ENCODE results near the gene KCNJ5.

Gene KCNJ5

GRCh38 chr11:128940603-128941002, 49.4 kb downstream of the KCNJ5 start:
- Mint-ChIP-seq H3K9me3 (no peaks in the 10 kb centered on the region), H3K27me3 (ENCODE audit: low read depth) (peaks cover 38% of the 10 kb centered on the region), H3K4me3 (no peak overlapping the region), H3K36me3 (ENCODE audit: low read depth) (no peaks in the 10 kb centered on the region), H3K4me1 (peaks cover 52% of the 10 kb centered on the region), H3K27ac (no peak overlapping the region)
- TF ChIP-seq, protein P1, sequence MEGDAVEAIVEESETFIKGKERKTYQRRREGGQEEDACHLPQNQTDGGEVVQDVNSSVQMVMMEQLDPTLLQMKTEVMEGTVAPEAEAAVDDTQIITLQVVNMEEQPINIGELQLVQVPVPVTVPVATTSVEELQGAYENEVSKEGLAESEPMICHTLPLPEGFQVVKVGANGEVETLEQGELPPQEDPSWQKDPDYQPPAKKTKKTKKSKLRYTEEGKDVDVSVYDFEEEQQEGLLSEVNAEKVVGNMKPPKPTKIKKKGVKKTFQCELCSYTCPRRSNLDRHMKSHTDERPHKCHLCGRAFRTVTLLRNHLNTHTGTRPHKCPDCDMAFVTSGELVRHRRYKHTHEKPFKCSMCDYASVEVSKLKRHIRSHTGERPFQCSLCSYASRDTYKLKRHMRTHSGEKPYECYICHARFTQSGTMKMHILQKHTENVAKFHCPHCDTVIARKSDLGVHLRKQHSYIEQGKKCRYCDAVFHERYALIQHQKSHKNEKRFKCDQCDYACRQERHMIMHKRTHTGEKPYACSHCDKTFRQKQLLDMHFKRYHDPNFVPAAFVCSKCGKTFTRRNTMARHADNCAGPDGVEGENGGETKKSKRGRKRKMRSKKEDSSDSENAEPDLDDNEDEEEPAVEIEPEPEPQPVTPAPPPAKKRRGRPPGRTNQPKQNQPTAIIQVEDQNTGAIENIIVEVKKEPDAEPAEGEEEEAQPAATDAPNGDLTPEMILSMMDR (IDR thresholded peaks at IDR 0.05; ENCODE audit: unreplicated experiment in 3 of 3) = no peak

- Mint-ChIP-seq H3K27ac (no peak overlapping the region), H3K4me3 (no peak overlapping the region), H3K36me3 (ENCODE audit: low read depth) (no peaks in the 10 kb centered on the region), H3K27me3 (ENCODE audit: low read depth) (peaks cover 39% of the 10 kb centered on the region), H3K9me3 (no peaks in the 10 kb centered on the region), H3K4me1 (peaks cover 52% of the 10 kb centered on the region)
- TF ChIP-seq, protein P1 (IDR thresholded peaks at IDR 0.05; ENCODE audit: unreplicated experiment in 3 of 3) = no peak
Observed at GRCh38 chr11:128941110-128941509, 50.0 kb downstream of the KCNJ5 start.

- TF ChIP-seq, protein P1 (IDR thresholded peaks at IDR 0.05; ENCODE audit: unreplicated experiment in 3 of 3) = no peak
- no peaks in the 10 kb centered on the region for H3K9me3 Mint-ChIP-seq
- H3K27ac Mint-ChIP-seq = no peak overlapping the region
- no peak overlapping the region for H3K4me3 Mint-ChIP-seq
- H3K36me3 Mint-ChIP-seq (ENCODE audit: low read depth) = no peaks in the 10 kb centered on the region
- peaks cover 46% of the 10 kb centered on the region for H3K4me1 Mint-ChIP-seq
- peaks cover 35% of the 10 kb centered on the region for H3K27me3 Mint-ChIP-seq (ENCODE audit: low read depth)
Observed at GRCh38 chr11:128941573-128942271, 50.6 kb downstream of the KCNJ5 start.

- Mint-ChIP-seq H3K4me1 (peaks cover 45% of the 10 kb centered on the region), H3K36me3 (ENCODE audit: low read depth) (no peaks in the 10 kb centered on the region), H3K4me3 (no peak overlapping the region), H3K27ac (no peak overlapping the region), H3K27me3 (ENCODE audit: low read depth) (peaks cover 30% of the 10 kb centered on the region), H3K9me3 (no peaks in the 10 kb centered on the region)
- TF ChIP-seq, protein P1 (IDR thresholded peaks at IDR 0.05; ENCODE audit: unreplicated experiment in 3 of 3) = no peak
Observed at GRCh38 chr11:128942272-128942612, 51.1 kb downstream of the KCNJ5 start.

DNA sequence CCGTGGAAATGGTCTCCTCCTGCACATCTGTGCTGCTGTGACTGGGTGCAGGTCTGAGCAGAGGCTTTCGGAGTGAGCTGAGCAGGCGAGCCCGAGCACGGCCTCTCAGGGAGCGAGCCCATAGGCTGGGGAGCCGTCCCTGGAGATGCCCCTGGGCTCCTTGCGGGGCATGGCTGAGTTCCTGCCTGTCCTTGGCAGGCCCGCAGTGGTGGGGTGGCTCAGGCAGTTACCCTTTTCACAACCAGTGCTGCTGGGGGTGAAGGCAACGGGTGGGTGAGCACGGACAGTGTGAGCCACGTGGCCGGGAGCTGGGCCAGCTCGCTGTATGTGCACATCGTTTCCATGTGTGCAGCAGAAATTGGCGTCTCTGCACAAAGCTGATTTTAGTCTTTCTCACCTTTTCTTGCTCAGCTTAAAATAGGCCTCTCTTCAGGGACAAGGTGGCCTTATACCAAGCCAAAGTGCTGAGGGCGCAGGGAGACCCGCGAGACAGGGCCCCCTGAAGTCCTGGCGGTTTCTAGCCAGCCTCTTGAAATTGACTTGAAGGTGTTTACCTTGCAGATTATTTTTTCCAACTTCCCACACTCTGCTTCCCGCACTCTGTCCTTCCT, 51.8 kb downstream of the KCNJ5 start, which contains the start of gene TP53AIP1:
TSS of gene TP53AIP1 (minus strand) at position 55 of the 611 bp plus-strand sequence. CDS start 5,053 bp downstream, outside the sequence.
- Mint-ChIP-seq H3K9me3 (no peaks in the 10 kb centered on the region), H3K4me1 (peaks cover 41% of the 10 kb centered on the region), H3K27me3 (ENCODE audit: low read depth) (peaks cover 24% of the 10 kb centered on the region), H3K4me3 (no peak within 1 kb of the TSS), H3K27ac (no peak within 1 kb of the TSS), H3K36me3 (ENCODE audit: low read depth) (no peaks in the 10 kb centered on the region)
- TF ChIP-seq, protein P1 (IDR thresholded peaks at IDR 0.05; ENCODE audit: unreplicated experiment in 3 of 3) = no peak
